ENCODE data around the gene SRRM3.
"Not testable (repeated sequence)": the region's sequence is repeated elsewhere in the genome, so short reads cannot be mapped to it uniquely, and the experiment has no call there.

The SRRM3 gene

GRCh38 chr7:76267894-76268183 is 66.1 kb downstream of the SRRM3 start:
- Histone ChIP-seq H3K9me3 (ENCODE audit: control insufficient read depth, insufficient read depth, low read length) (no peaks in the 10 kb centered on the region), H3K27ac (ENCODE audit: low read depth, low read length) (no peak overlapping the region), H3K4me1 (ENCODE audit: control insufficient read depth, insufficient read depth, low read length) (peaks cover 22% of the 10 kb centered on the region), H3K36me3 (ENCODE audit: control insufficient read depth, insufficient read depth, low read length) (no peaks in the 10 kb centered on the region), H3K27me3 (ENCODE audit: control insufficient read depth, insufficient read depth, low read length) (peaks cover 12% of the 10 kb centered on the region), H3K4me3 (ENCODE audit: low read depth, low read length) (no peak overlapping the region; the same call in 1 of the 2 replicates), H3K9ac (ENCODE audit: low read depth, low read length) (no peak overlapping the region)

- no peak overlapping the region for H3K27ac ChIP-seq (ENCODE audit: low read depth, low read length)
- H3K4me3 ChIP-seq (ENCODE audit: low read depth, low read length) = no peak overlapping the region
- H3K9me3 ChIP-seq (ENCODE audit: control insufficient read depth, insufficient read depth, low read length) = no peaks in the 10 kb centered on the region
- H3K36me3 ChIP-seq (ENCODE audit: control insufficient read depth, insufficient read depth, low read length) = no peaks in the 10 kb centered on the region
- H3K27me3 ChIP-seq (ENCODE audit: control insufficient read depth, insufficient read depth, low read length) = peaks cover 12% of the 10 kb centered on the region
- no peak overlapping the region for H3K9ac ChIP-seq (ENCODE audit: low read depth, low read length)
- peaks cover 27% of the 10 kb centered on the region for H3K4me1 ChIP-seq (ENCODE audit: control insufficient read depth, insufficient read depth, low read length)
Observed at GRCh38 chr7:76268376-76268775, 66.7 kb downstream of the SRRM3 start.

GRCh38 chr7:76269895-76270294 is 68.2 kb downstream of the SRRM3 start:
- Histone ChIP-seq H3K27me3 (ENCODE audit: control insufficient read depth, insufficient read depth, low read length) (peaks cover 12% of the 10 kb centered on the region), H3K9ac (ENCODE audit: low read depth, low read length) (no peak overlapping the region)

GRCh38 chr7:76271384-76271783 is 69.7 kb downstream of the SRRM3 start:
- H3K4me1 ChIP-seq (ENCODE audit: control insufficient read depth, insufficient read depth, low read length) = peaks cover 35% of the 10 kb centered on the region
- H3K27me3 ChIP-seq (ENCODE audit: control insufficient read depth, insufficient read depth, low read length) = peaks cover 12% of the 10 kb centered on the region
- not testable (repeated sequence) for H3K9ac ChIP-seq (ENCODE audit: low read depth, low read length); H3K4me3 ChIP-seq (ENCODE audit: low read depth, low read length); H3K27ac ChIP-seq (ENCODE audit: low read depth, low read length); H3K9me3 ChIP-seq (ENCODE audit: control insufficient read depth, insufficient read depth, low read length); H3K36me3 ChIP-seq (ENCODE audit: control insufficient read depth, insufficient read depth, low read length)

More at GRCh38 chr7:76269895-76270294, 68.2 kb downstream of the SRRM3 start:
- H3K36me3 ChIP-seq (ENCODE audit: control insufficient read depth, insufficient read depth, low read length) = no peaks in the 10 kb centered on the region
- H3K27ac ChIP-seq (ENCODE audit: low read depth, low read length) = no peak overlapping the region
- no peaks in the 10 kb centered on the region for H3K9me3 ChIP-seq (ENCODE audit: control insufficient read depth, insufficient read depth, low read length)
- no peak overlapping the region for H3K4me3 ChIP-seq (ENCODE audit: low read depth, low read length)
- H3K4me1 ChIP-seq (ENCODE audit: control insufficient read depth, insufficient read depth, low read length) = peaks cover 35% of the 10 kb centered on the region

- Histone ChIP-seq H3K9me3 (ENCODE audit: control insufficient read depth, insufficient read depth, low read length) (no peaks in the 10 kb centered on the region), H3K4me1 (ENCODE audit: control insufficient read depth, insufficient read depth, low read length) (peaks cover 35% of the 10 kb centered on the region), H3K27me3 (ENCODE audit: control insufficient read depth, insufficient read depth, low read length) (peaks cover 6% of the 10 kb centered on the region; the same call in 1 of the 2 replicates), H3K4me3 (ENCODE audit: low read depth, low read length) (no peak overlapping the region), H3K9ac (ENCODE audit: low read depth, low read length) (no peak overlapping the region), H3K27ac (ENCODE audit: low read depth, low read length) (no peak overlapping the region), H3K36me3 (ENCODE audit: control insufficient read depth, insufficient read depth, low read length) (no peaks in the 10 kb centered on the region)
Observed at GRCh38 chr7:76272142-76272541, 70.4 kb downstream of the SRRM3 start.

GRCh38 chr7:76272851-76273497 is 71.3 kb downstream of the SRRM3 start:
- H3K36me3 ChIP-seq (ENCODE audit: control insufficient read depth, insufficient read depth, low read length) = no peaks in the 10 kb centered on the region
- H3K9me3 ChIP-seq (ENCODE audit: control insufficient read depth, insufficient read depth, low read length) = no peaks in the 10 kb centered on the region
- peaks cover 6% of the 10 kb centered on the region for H3K27me3 ChIP-seq (ENCODE audit: control insufficient read depth, insufficient read depth, low read length)
- no peak overlapping the region for H3K9ac ChIP-seq (ENCODE audit: low read depth, low read length)
- peak overlapping the region; percentile 52 for H3K27ac ChIP-seq (ENCODE audit: low read depth, low read length)
- H3K4me1 ChIP-seq (ENCODE audit: control insufficient read depth, insufficient read depth, low read length) = peaks cover 35% of the 10 kb centered on the region
- H3K4me3 ChIP-seq (ENCODE audit: low read depth, low read length) = no peak overlapping the region

- Histone ChIP-seq H3K27ac (ENCODE audit: low read depth, low read length) (no peak overlapping the region), H3K27me3 (ENCODE audit: control insufficient read depth, insufficient read depth, low read length) (peaks cover 6% of the 10 kb centered on the region), H3K36me3 (ENCODE audit: control insufficient read depth, insufficient read depth, low read length) (no peaks in the 10 kb centered on the region), H3K9ac (ENCODE audit: low read depth, low read length) (no peak overlapping the region), H3K4me1 (ENCODE audit: control insufficient read depth, insufficient read depth, low read length) (peaks cover 33% of the 10 kb centered on the region), H3K9me3 (ENCODE audit: control insufficient read depth, insufficient read depth, low read length) (no peaks in the 10 kb centered on the region), H3K4me3 (ENCODE audit: low read depth, low read length) (no peak overlapping the region)
Observed at GRCh38 chr7:76273503-76273902, 71.8 kb downstream of the SRRM3 start.

- no peak overlapping the region for H3K4me3 ChIP-seq (ENCODE audit: low read depth, low read length)
- H3K4me1 ChIP-seq (ENCODE audit: control insufficient read depth, insufficient read depth, low read length) = peaks cover 16% of the 10 kb centered on the region
- H3K27me3 ChIP-seq (ENCODE audit: control insufficient read depth, insufficient read depth, low read length) = peaks cover 34% of the 10 kb centered on the region
- H3K27ac ChIP-seq (ENCODE audit: low read depth, low read length) = no peak overlapping the region
- H3K36me3 ChIP-seq (ENCODE audit: control insufficient read depth, insufficient read depth, low read length) = no peaks in the 10 kb centered on the region
- H3K9me3 ChIP-seq (ENCODE audit: control insufficient read depth, insufficient read depth, low read length) = no peaks in the 10 kb centered on the region
- H3K9ac ChIP-seq (ENCODE audit: low read depth, low read length) = no peak overlapping the region
Observed at GRCh38 chr7:76278540-76278939, 76.8 kb downstream of the SRRM3 start.

GRCh38 chr7:76280408-76280807 is 78.7 kb downstream of the SRRM3 start:
- H3K9ac ChIP-seq (ENCODE audit: low read depth, low read length) = no peak overlapping the region
- H3K27me3 ChIP-seq (ENCODE audit: control insufficient read depth, insufficient read depth, low read length) = peaks cover 41% of the 10 kb centered on the region

GRCh38 chr7:76281006-76281705 is 79.5 kb downstream of the SRRM3 start:
- H3K27me3 ChIP-seq (ENCODE audit: control insufficient read depth, insufficient read depth, low read length) = peaks cover 41% of the 10 kb centered on the region
- H3K9me3 ChIP-seq (ENCODE audit: control insufficient read depth, insufficient read depth, low read length) = no peaks in the 10 kb centered on the region
- peaks cover 4% of the 10 kb centered on the region; the same call in 1 of the 2 replicates for H3K36me3 ChIP-seq (ENCODE audit: control insufficient read depth, insufficient read depth, low read length)
- H3K27ac ChIP-seq (ENCODE audit: low read depth, low read length) = no peak overlapping the region
- H3K4me3 ChIP-seq (ENCODE audit: low read depth, low read length) = peak overlapping the region; percentile 73
- H3K4me1 ChIP-seq (ENCODE audit: control insufficient read depth, insufficient read depth, low read length) = peaks cover 10% of the 10 kb centered on the region; the same call in 1 of the 2 replicates
- H3K9ac ChIP-seq (ENCODE audit: low read depth, low read length) = no peak overlapping the region

More at GRCh38 chr7:76280408-76280807, 78.7 kb downstream of the SRRM3 start:
- Histone ChIP-seq H3K36me3 (ENCODE audit: control insufficient read depth, insufficient read depth, low read length) (peaks cover 4% of the 10 kb centered on the region; the same call in 1 of the 2 replicates), H3K27ac (ENCODE audit: low read depth, low read length) (no peak overlapping the region), H3K4me1 (ENCODE audit: control insufficient read depth, insufficient read depth, low read length) (peaks cover 10% of the 10 kb centered on the region; the same call in 1 of the 2 replicates), H3K4me3 (ENCODE audit: low read depth, low read length) (peak overlapping the region; percentile 60; the same call in 1 of the 2 replicates), H3K9me3 (ENCODE audit: control insufficient read depth, insufficient read depth, low read length) (no peaks in the 10 kb centered on the region)

GRCh38 chr7:76281706-76282343 is 80.1 kb downstream of the SRRM3 start:
- Histone ChIP-seq H3K27me3 (ENCODE audit: control insufficient read depth, insufficient read depth, low read length) (peaks cover 41% of the 10 kb centered on the region), H3K27ac (ENCODE audit: low read depth, low read length) (no peak overlapping the region), H3K9me3 (ENCODE audit: control insufficient read depth, insufficient read depth, low read length) (no peaks in the 10 kb centered on the region), H3K36me3 (ENCODE audit: control insufficient read depth, insufficient read depth, low read length) (peaks cover 4% of the 10 kb centered on the region; the same call in 1 of the 2 replicates), H3K9ac (ENCODE audit: low read depth, low read length) (no peak overlapping the region), H3K4me1 (ENCODE audit: control insufficient read depth, insufficient read depth, low read length) (peaks cover 10% of the 10 kb centered on the region; the same call in 1 of the 2 replicates), H3K4me3 (ENCODE audit: low read depth, low read length) (peak overlapping the region; percentile 73)
